ENCODE measurements around the gene DDX18.

DNA sequence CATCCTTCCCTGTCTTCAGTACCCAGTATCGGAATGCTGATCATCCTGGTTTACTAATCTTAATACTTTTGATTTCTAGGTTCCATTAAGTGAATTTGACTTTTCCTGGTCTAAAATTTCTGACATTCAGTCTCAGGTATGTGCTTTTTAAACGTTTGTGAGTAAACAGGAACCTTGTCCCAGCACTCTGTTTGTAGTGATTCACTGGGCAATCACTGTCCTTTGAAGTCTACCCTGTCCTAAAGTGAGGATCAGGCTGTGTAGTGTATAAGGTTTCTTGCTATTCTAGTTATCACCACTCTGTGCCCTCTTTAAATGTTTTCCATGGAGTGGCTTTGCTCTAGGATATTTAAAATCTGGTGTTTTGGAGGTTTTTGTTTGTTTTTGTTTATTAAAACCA lies 14.4 kb downstream of the DDX18 start:
- TF ChIP-seq POLR2AphosphoS5 (IDR thresholded peaks at IDR 0.05) (no peak), POLR2A (IDR thresholded peaks at IDR 0.05) (no peak)
- TF ChIP-seq, protein P1, sequence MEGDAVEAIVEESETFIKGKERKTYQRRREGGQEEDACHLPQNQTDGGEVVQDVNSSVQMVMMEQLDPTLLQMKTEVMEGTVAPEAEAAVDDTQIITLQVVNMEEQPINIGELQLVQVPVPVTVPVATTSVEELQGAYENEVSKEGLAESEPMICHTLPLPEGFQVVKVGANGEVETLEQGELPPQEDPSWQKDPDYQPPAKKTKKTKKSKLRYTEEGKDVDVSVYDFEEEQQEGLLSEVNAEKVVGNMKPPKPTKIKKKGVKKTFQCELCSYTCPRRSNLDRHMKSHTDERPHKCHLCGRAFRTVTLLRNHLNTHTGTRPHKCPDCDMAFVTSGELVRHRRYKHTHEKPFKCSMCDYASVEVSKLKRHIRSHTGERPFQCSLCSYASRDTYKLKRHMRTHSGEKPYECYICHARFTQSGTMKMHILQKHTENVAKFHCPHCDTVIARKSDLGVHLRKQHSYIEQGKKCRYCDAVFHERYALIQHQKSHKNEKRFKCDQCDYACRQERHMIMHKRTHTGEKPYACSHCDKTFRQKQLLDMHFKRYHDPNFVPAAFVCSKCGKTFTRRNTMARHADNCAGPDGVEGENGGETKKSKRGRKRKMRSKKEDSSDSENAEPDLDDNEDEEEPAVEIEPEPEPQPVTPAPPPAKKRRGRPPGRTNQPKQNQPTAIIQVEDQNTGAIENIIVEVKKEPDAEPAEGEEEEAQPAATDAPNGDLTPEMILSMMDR (IDR thresholded peaks at IDR 0.05) = no peak
